Small intestine (tissue), 7 donors: ENCODE results near the gene BCAR3. TPM values are rescaled to one million over a fixed set of nuclear protein-coding genes. Genes with fewer than 3 reads are reported as not detected.

Experiments used
- DNase-seq, 2 donors: peaks; one replicate each; pipeline versions ENCODE4 v3.0.0 to v3.0.0-alpha.2; 2013
- FAIRE-seq: peaks from 2 replicates; lab custom pipeline; 2012; peaks lifted over from hg19 to GRCh38; lab: Jason Lieb, UNC
- H3K27ac ChIP-seq, 3 donors: one replicate each; pipeline ENCODE4 v1.5.1; 2013; ENCODE audit warnings: low read length in 2 of 3, mild to moderate bottlenecking in 2 of 3, control low read depth in 1 of 3, inconsistent platforms in 1 of 3, low read depth in 1 of 3, moderate library complexity in 1 of 3
- H3K27me3 ChIP-seq, 3 donors: one replicate each; pipeline ENCODE4 v1.6.1; 2013; ENCODE audit warnings: low read length in 3 of 3, inconsistent platforms in 1 of 3; ENCODE audit not compliant: control insufficient read depth in 3 of 3, insufficient read depth in 3 of 3
- H3K36me3 ChIP-seq, 3 donors: one replicate each; pipeline ENCODE4 v1.6.1; 2013; ENCODE audit warnings: low read length in 3 of 3, inconsistent platforms in 1 of 3, low read depth in 1 of 3, mild to moderate bottlenecking in 1 of 3, moderate library complexity in 1 of 3; ENCODE audit not compliant: control insufficient read depth in 3 of 3, insufficient read depth in 2 of 3
- H3K4me1 ChIP-seq, 3 donors: one replicate each; pipeline ENCODE4 v1.6.1; 2013; ENCODE audit warnings: low read length in 2 of 3, inconsistent platforms in 1 of 3, low read depth in 1 of 3, mild to moderate bottlenecking in 1 of 3, moderate library complexity in 1 of 3; ENCODE audit not compliant: control insufficient read depth in 3 of 3, insufficient read depth in 2 of 3
- H3K4me3 ChIP-seq, 3 donors: one replicate each; pipeline ENCODE4 v1.5.1; 2013; ENCODE audit warnings: low read length in 3 of 3, control low read depth in 1 of 3, inconsistent platforms in 1 of 3, low read depth in 1 of 3, mild to moderate bottlenecking in 1 of 3, moderate library complexity in 1 of 3
- H3K9me3 ChIP-seq, 2 donors: one replicate each; pipeline ENCODE4 v1.6.1; 2013; ENCODE audit warnings: low read depth in 1 of 2, low read length in 1 of 2; ENCODE audit not compliant: control insufficient read depth in 2 of 2, insufficient read depth in 1 of 2
- WGBS, 3 donors: extraction: QIAGEN DNeasy Blood & Tissue Kit; methylation state at CpG; one replicate each; pipeline ENCODE4 v1.1.7; 2013; 5-methylcytosine and 5-hydroxymethylcytosine counted together
- polyA plus RNA-seq, 4 donors: library from polyadenylated mRNA; stranded (reverse) in 3 of 4; unstranded in 1 of 4; fragments of 200-250 nt in 3 of 4; fragments of 120-200 nt in 1 of 4; gene quantifications; one replicate each; pipeline versions ENCODE4 v1.2.1 to v1.2.3, GENCODE V29; 2013
- donor health status: healthy with polysubstance abuse.
- donor health status: control.
- donor health status: control.
- donor health status: Bipolar disorder and iron deficiency.
- donor health status: healthy.

BCAR3 gene
- polyA plus RNA-seq, 4 donors = 15.9 to 26.2 (median 20.1) TPM

- Histone ChIP-seq H3K36me3 (no peaks in the 10 kb centered on the region), H3K4me1 (no peaks in the 10 kb centered on the region), H3K9me3 (no peaks in the 10 kb centered on the region), H3K27ac (no peak overlapping the region), H3K27me3 (no peaks in the 10 kb centered on the region), H3K4me3 (no peak overlapping the region)
- FAIRE-seq (no peak), DNase-seq (no peak)
- 95 to 98% (median 97%) methylated on average over 2 of the region's 2 CpGs for WGBS, 3 donors
Measured at GRCh38 chr1:93648656-93649055, 33.0 kb downstream of the BCAR3 start.

GRCh38 chr1:93641527-93641926 lies 40.1 kb downstream of the BCAR3 start:
- H3K27ac ChIP-seq = no peak overlapping the region
- H3K27me3 ChIP-seq = no peaks in the 10 kb centered on the region
- DNase-seq = no peak
- H3K4me1 ChIP-seq = no peaks in the 10 kb centered on the region
- no peak overlapping the region for H3K4me3 ChIP-seq
- H3K36me3 ChIP-seq = peaks cover 0 to 6% (median 0%) of the 10 kb centered on the region in 3 donors
- no peak for FAIRE-seq
- 87 to 90% (median 88%) methylated on average over 5 of the region's 5 CpGs for WGBS, 3 donors
- H3K9me3 ChIP-seq = no peaks in the 10 kb centered on the region

GRCh38 chr1:93640656-93641440 lies 40.8 kb downstream of the BCAR3 start:
- DNase-seq = no peak
- H3K27ac ChIP-seq = no peak overlapping the region
- H3K27me3 ChIP-seq = no peaks in the 10 kb centered on the region
- FAIRE-seq = no peak
- 96 to 98% (median 96%) methylated on average over 8 of the region's 8 CpGs for WGBS, 3 donors
- H3K9me3 ChIP-seq = no peaks in the 10 kb centered on the region
- no peak overlapping the region for H3K4me3 ChIP-seq
- H3K4me1 ChIP-seq = no peaks in the 10 kb centered on the region
- H3K36me3 ChIP-seq = peaks cover 0 to 9% (median 0%) of the 10 kb centered on the region in 3 donors

DNA sequence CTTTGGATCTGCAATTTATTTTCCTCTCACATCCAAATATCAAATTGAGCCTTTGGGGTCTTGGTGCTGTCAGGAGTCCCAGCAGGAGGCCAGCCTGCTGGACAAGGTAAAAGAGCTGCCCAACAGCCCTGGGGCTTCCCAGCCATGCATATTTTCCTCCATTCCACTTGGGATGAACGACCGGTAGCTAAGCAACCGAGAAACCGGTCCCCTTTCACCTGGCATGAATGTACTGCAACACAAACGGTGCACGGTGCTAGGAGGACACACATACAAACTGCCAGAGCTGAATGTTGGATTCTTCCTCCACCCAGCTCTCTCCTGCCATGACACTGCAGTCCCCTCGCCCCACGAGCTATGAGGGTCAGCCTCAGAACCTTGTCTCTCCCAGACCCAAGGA lies 42.7 kb downstream of the BCAR3 start:
- Histone ChIP-seq H3K4me3 (no peak overlapping the region), H3K4me1 (no peaks in the 10 kb centered on the region), H3K9me3 (peaks cover 0 to 3% of the 10 kb centered on the region in 2 donors), H3K36me3 (peaks cover 0 to 16% (median 0%) of the 10 kb centered on the region in 3 donors), H3K27ac (no peak overlapping the region), H3K27me3 (no peaks in the 10 kb centered on the region)
- FAIRE-seq (no peak), DNase-seq (no peak)
- WGBS, 3 donors = 90 to 92% (median 91%) methylated on average over 8 of the region's 8 CpGs

- no peak for FAIRE-seq
- WGBS, 3 donors = 83 to 87% (median 85%) methylated on average over 5 of the region's 5 CpGs
Measured at GRCh38 chr1:93638307-93638847, 43.3 kb downstream of the BCAR3 start.

DNA sequence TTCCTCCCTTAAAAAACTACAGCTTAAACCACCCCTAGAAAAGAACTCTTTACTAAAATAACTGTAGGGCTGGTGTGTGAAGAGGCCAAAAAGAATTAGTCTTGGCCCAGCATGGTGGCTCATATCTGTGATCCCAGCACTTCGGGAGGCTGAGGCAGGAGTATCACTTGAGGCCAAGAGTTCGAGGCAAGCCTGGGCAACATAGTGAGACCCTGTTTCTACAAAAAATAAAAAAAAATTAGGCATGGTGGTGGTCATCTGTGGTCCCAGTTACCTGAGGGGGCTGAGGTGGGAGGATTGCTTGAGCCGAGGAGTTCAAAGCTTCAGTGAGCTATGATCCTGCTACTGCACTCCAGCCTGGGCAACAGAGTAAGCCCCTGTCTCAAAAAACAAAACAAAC lies 44.9 kb downstream of the BCAR3 start:
- Histone ChIP-seq H3K27ac (no peak overlapping the region), H3K27me3 (no peaks in the 10 kb centered on the region), H3K4me1 (no peaks in the 10 kb centered on the region), H3K36me3 (peaks cover 0 to 17% (median 0%) of the 10 kb centered on the region in 3 donors), H3K4me3 (no peak overlapping the region), H3K9me3 (peaks cover 0 to 3% of the 10 kb centered on the region in 2 donors)
- 93 to 97% (median 96%) methylated on average over 3 of the region's 3 CpGs for WGBS, 3 donors
- no peak for FAIRE-seq
- no peak for DNase-seq

More at GRCh38 chr1:93638307-93638847, 43.3 kb downstream of the BCAR3 start:
- Histone ChIP-seq H3K9me3 (peaks cover 0 to 3% of the 10 kb centered on the region in 2 donors), H3K4me3 (no peak overlapping the region), H3K27me3 (no peaks in the 10 kb centered on the region), H3K36me3 (peaks cover 0 to 17% (median 0%) of the 10 kb centered on the region in 3 donors), H3K4me1 (no peaks in the 10 kb centered on the region), H3K27ac (no peak overlapping the region)
- no peak for DNase-seq

- Histone ChIP-seq H3K4me1 (no peaks in the 10 kb centered on the region), H3K27me3 (no peaks in the 10 kb centered on the region), H3K27ac (no peak overlapping the region), H3K36me3 (peaks cover 0 to 17% (median 0%) of the 10 kb centered on the region in 3 donors), H3K9me3 (peaks cover 0 to 5% of the 10 kb centered on the region in 2 donors), H3K4me3 (no peak overlapping the region)
- WGBS, 3 donors = 83 to 95% (median 91%) methylated on average over 14 of the region's 14 CpGs
- FAIRE-seq (no peak), DNase-seq (no peak)
Measured at GRCh38 chr1:93635614-93636543, 45.8 kb downstream of the BCAR3 start.

- no peaks in the 10 kb centered on the region for H3K4me1 ChIP-seq
- H3K27me3 ChIP-seq = no peaks in the 10 kb centered on the region
- no peak for DNase-seq
- 96 to 98% (median 97%) methylated on average over 4 of the region's 4 CpGs for WGBS, 3 donors
- peaks cover 0 to 14% (median 0%) of the 10 kb centered on the region in 3 donors for H3K36me3 ChIP-seq
- FAIRE-seq = no peak
- no peak overlapping the region for H3K27ac ChIP-seq
- H3K4me3 ChIP-seq = no peak overlapping the region
- H3K9me3 ChIP-seq = peaks cover 0 to 7% of the 10 kb centered on the region in 2 donors
Measured at GRCh38 chr1:93633313-93633712, 48.3 kb downstream of the BCAR3 start.
